NCI-H1436 treated with DMSO at 0.1 percent for 48 hours (cell line): Measurements from ENCODE around the gene GNAO1.
"Not testable (repeated sequence)": the region's sequence is repeated elsewhere in the genome, so short reads cannot be mapped to it uniquely, and the experiment has no call there.

Experiments used
- DNase-seq: peaks from one replicate; lab custom pipeline; 2025; lab: John Stamatoyannopoulos, UW

GNAO1 gene

GRCh38 chr16:56366945-56367344, 175.7 kb downstream of the GNAO1 start:
- no peak for DNase-seq

- DNase-seq: no peak
Observed at GRCh38 chr16:56367764-56368163, 176.5 kb downstream of the GNAO1 start.

DNA sequence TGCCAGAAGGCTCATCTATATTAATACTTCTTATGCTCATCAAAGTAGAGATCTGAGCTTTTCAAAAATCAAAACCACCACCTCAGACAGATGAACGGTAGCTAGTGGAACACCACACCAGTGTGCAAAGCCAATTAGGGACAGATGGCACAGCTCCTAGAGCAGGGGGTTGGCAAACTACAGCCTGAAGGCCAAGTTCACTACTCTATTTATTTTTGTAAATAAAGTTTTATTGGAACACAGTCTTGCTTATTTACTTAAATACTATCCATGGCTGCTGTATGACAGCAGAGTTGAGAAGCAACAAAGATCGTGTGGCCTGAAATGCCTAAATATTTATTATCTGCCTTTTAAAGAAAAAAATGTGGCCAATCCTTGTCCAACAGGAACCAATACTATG, 177.3 kb downstream of the GNAO1 start:
- DNase-seq: no peak

GRCh38 chr16:56369202-56369601, 177.9 kb downstream of the GNAO1 start:
- DNase-seq: no peak

DNA sequence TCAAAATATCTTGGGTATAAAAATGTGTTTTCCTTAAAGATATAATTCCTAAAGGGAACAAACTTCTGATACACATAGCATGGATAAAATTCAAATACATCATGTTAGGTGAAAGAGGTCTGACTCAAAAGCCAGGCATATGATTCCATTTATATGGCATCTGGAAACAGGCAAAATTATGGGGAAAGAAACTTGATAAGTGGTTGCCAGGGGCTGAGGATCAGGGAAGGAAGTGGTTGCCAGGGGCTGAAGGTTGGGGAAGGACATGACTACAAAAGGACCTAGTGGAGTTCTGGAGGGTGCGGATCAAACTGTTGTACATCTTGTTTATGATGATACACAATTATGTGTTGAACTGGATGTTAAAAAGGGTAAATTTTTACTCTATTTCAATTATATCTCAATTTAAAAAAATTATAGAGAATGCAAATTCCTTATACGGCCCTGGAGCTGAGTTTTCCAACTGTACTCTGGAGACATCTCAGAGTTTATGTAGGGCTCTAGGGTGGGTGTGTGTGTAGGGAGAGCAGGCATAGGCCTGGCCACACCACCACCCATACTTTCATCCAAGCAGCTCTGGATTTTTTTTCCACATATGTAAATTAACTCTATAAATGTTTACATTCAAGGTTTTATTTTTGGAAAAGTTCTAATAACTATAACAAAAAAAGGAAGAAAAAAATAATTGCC, 179.0 kb downstream of the GNAO1 start:
- DNase-seq: no peak

DNA sequence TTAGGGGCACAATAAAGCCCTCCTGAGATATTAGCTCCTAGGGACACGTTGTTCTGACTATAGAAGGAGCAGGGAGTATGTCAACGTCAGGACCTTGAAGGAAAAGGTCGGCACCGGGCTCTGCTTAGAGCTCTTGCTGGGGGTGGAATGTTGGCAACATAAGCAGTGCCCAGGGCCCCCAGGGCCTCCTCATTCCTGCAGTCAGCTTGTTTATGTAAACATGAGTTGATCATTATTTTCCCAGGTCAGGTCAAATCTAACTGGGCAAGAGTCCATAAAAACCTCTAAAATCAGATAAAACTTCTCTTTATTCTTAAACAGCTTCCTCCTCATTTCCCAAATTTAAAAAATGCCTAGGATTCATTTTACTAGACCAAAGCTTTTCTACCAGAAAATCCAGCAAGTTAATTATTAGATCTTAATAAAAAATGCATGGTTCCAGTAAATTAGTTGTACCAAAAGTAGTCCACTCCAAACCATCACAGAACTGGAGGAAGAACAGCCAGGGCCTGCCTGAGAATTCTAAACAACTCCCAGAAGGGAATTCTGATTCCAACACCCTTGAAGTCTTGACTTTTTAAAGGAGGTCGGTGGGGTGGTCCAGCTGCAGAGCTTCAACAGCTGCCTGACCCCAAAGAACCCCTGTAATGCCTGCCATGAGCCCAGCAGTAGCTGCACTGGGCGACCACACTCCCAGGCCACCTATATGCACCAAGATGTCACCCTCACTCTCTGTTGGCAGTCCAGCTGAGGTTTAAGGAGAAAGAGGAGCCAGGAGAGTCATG, 179.8 kb downstream of the GNAO1 start:
- no peak for DNase-seq

- no peak for DNase-seq
Observed at GRCh38 chr16:56371660-56371937, 180.3 kb downstream of the GNAO1 start.

DNA sequence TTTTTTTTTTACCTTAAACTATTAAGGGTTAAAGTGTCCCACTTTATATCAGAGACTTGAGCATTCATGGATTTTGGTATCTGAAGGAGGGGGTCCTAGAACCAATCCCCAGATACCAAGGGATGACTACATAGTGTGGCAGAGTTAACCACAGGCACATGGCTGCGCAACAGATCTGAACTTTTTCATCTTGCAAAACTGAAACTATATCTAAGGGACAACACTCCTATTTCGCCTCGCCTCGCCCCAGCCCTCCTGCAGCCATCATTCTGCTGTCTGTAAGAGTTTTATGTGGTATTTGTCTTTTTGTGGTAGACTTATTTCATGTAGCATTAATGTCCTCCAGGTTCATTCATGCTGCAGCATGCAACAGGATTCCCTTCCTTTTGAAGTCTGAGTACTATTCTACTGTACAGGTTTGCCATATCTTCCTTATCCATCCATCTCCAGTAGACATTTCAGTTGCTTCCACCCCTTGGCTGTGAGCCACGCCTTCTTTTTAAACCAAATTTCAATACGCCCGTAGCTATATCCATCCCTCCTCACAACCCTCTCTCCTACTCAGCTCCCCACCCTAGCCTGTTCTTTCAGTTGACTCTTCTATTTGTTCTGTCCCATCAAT, 180.8 kb downstream of the GNAO1 start:
- DNase-seq: no peak

DNA sequence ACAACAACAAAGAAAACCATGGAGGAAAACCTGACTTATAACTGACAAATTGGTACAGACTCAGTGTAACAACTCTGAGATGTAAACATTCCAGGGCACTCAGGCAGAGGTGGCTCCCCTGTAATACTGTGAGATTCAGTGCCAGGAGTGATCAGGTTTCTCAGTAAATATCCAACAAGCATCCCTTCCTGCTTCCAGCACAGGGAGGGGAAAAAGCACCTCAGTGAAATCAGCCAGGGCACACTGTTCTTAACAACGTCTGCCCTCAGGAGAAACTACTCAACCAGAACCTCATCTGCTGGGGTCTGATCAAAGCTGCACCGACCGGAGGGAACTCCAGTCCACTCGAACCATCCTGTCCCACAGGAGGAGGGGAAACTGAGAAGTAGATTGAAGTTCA, 181.7 kb downstream of the GNAO1 start:
- DNase-seq: no peak

GRCh38 chr16:56375792-56376191, 184.5 kb downstream of the GNAO1 start:
- not testable (repeated sequence) for DNase-seq

DNA sequence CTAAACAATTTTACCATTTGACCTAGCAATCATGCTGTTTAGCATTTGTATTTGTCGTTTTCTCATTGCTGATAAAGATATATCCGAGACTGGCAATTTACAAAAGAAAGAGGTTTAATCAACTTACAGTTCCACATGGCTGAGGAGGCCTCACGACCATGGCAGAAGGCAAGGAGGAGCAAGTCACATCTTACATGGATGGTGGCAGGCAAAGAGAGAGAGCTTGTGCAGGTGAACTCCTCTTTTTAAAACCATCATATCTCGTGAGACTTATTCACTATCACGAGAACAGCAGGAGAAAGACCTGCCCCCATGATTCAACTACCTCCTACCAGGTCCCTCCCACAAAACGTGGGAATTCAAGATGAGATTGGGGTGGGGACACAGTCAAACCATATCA, 187.8 kb downstream of the GNAO1 start:
- not testable (repeated sequence) for DNase-seq

GRCh38 chr16:56380778-56381485, 189.6 kb downstream of the GNAO1 start:
- not testable (repeated sequence) for DNase-seq

DNA sequence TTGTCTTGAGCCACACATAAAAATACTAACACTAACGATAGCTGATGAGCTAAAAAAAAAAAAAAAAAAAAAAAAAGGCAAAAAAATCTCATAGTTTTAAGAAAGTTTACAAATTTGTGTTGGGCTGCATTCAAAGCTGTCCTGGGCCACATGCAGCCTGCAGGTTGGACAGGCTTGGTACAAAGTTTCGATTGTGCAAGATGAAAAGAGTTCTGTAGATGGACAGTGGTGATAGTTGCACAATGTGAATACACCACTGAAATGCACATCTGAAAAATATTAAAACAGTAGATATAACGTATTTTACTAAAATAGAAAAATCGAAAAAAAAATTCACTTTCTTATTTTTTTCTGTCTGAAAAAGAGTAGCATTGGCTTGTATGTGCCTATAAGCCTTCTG, 191.2 kb downstream of the GNAO1 start:
- DNase-seq: no peak

DNA sequence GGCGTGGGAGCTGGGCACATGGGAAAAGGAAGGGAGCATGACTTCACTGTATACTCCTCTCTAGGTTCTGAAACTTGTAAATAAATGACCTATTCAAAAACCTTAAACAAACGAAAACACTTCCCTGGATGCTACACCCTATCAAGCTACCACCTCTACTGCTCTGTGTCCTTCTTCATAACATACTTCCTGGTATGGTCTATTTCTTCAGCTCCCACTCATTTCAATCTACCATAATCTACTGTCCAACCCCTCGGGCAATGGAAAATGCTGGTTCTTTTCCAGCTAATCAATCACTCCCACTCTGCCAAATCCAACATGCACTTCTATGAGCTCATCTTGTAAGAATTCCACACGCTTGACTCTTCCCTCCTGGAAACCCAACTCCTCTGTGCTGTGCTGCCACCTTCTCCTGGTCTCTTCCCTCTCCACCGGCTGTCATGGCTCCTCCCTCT, 191.6 kb downstream of the GNAO1 start:
- no peak for DNase-seq

- no peak for DNase-seq
Observed at GRCh38 chr16:56384074-56384721, 192.9 kb downstream of the GNAO1 start.

DNA sequence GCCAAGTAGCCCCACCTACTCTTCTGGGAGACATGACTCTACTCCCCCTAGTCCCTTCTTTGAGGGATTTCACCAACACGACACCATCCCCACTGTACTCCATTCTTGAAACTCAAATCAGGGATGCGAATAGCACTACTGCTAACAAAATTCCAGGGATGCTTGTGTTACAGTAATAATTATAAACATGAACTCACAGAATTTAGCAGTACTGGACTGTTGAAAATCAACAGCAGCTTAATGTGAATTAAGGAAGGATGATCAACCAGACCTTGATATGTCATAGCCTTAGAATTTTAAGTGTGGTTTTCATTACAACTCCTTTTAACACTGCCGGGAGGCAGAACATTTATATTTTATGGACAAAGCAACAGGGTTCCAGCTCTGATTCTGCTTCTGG, 196.1 kb downstream of the GNAO1 start:
- DNase-seq: no peak

GRCh38 chr16:56388209-56388608, 196.9 kb downstream of the GNAO1 start:
- DNase-seq: no peak

DNA sequence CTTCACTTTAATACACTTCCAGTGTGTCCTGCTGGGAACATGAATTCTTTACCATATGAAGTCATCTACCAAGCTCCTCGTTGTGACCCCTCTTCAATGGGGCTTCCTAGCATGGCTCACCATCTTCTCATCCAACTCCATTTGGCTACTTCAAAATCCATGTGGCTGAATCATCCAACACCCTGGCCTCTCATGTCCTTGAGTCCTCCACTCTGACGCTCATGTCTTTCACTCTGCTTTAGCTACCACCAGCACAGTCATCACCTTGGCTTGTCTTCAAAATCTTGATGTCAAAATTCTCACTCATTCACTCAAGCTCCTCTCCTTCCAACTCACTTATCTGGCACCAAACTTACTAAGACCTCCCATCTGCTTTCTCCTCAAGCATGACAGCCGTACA, 198.3 kb downstream of the GNAO1 start:
- no peak for DNase-seq

DNA sequence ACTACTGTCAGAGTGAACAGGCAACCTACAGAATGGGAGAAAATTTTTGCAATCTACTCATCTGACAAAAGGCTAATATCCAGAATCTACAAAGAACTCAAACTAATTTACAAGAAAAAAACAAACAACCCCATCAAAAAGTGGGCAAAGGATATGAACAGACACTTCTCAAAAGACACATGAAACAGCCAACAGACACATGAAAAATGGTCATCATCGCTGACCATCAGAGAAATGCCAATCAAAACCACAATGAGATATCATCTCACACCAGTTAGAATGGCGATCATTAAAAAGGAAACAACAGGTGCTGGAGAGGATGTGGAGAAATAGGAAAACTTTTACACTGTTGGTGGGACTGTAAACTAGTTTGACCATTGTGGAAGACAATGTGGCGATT, 205.4 kb downstream of the GNAO1 start:
- DNase-seq: not testable (repeated sequence)

- no peak for DNase-seq
Observed at GRCh38 chr16:56399047-56399446, 207.8 kb downstream of the GNAO1 start.

GRCh38 chr16:56399486-56399885, 208.2 kb downstream of the GNAO1 start:
- no peak for DNase-seq

DNA sequence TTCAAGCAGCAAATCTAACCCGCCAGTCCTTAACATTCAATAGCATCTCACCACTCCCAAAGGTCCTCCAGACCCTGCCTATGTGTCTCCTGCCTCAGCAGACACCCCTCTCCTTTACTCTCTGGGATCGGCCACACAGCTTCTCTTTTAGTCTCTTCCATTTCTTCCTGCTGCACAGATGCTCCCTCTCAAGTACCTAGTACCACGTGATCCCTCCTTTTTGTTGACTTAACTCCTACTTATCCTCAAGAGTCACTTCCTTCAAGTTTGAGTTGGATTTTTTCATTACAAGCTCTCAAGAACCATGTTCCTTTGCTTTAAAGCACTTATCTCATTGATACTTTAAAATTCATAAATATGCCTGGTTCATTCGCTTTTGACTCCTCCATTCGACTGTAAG, 209.2 kb downstream of the GNAO1 start:
- no peak for DNase-seq
